Measurements from ENCODE around the gene VRK2. TPM values are rescaled to one million over a fixed set of nuclear protein-coding genes. Genes with fewer than 3 reads are reported as not detected.
"Not testable (repeated sequence)": the region's sequence is repeated elsewhere in the genome, so short reads cannot be mapped to it uniquely, and the experiment has no call there.

The VRK2 gene
- total RNA-seq, 1 experiment from 2014 or later: 27.6 TPM

GRCh38 chr2:58182527-58182926 is 135.9 kb downstream of the VRK2 start:
- Histone ChIP-seq H2AFZ (ENCODE audit: low read length) (no peak overlapping the region), H4K20me1 (ENCODE audit: low read length) (no peaks in the 10 kb centered on the region), H3K36me3 (ENCODE audit: low read depth, low read length) (peaks cover 6% of the 10 kb centered on the region; the same call in 1 of the 2 replicates), H3K9ac (ENCODE audit: low read length) (no peak overlapping the region), H3K27ac (ENCODE audit: low read length) (no peak overlapping the region), H3F3A (ENCODE audit: low read length, unreplicated experiment) (no peaks in the 10 kb centered on the region), H3K9me2 (replicated peaks; ENCODE audit: low read length) (no peaks in the 10 kb centered on the region), H3K79me2 (ENCODE audit: low read length) (no peaks in the 10 kb centered on the region), H3K4me1 (ENCODE audit: insufficient read depth, low read length) (0 out of 2 replicates have a peak, but pooled peaks cover 6% of the 10 kb centered on the region), H3K4me2 (ENCODE audit: low read length) (no peak overlapping the region), H3K27me3 (ENCODE audit: low read length) (no peaks in the 10 kb centered on the region), H3K4me3 (ENCODE audit: low read length) (no peak overlapping the region), H3K9me3 (ENCODE audit: low read length) (no peaks in the 10 kb centered on the region)
- ChIA-PET POLR2A (ENCODE audit: unreplicated experiment) (no interaction called here), CTCF (no interaction called here)
- BruUV-seq (replicated peaks): no TSS peak
- intact Hi-C loops (cut with micrococcal nuclease): no loop called here
- no peak for TF ChIP-seq EZH2phosphoT487 (IDR thresholded peaks at IDR 0.05; ENCODE audit: borderline replicate concordance, low read length)
- no peak for TF ChIP-seq EZH2 (IDR thresholded peaks at IDR 0.05; ENCODE audit: low read length, unreplicated experiment)
- no peak for TF ChIP-seq CTCF (conservative IDR thresholded peaks at IDR 0.05; ENCODE audit: low read depth, low read length)
- peak; percentile 15 for DNase-seq
- ATAC-seq: no peak

GRCh38 chr2:58186501-58186900 is 139.9 kb downstream of the VRK2 start:
- H2AFZ ChIP-seq (ENCODE audit: low read length): no peak overlapping the region
- POLR2A ChIA-PET (ENCODE audit: unreplicated experiment): no interaction called here
- BruUV-seq (replicated peaks): no TSS peak
- H3K9ac ChIP-seq (ENCODE audit: low read length): no peak overlapping the region
- no peak overlapping the region for H3K27ac ChIP-seq (ENCODE audit: low read length)
- H3K36me3 ChIP-seq (ENCODE audit: low read depth, low read length): peaks cover 11% of the 10 kb centered on the region
- DNase-seq: no peak
- TF ChIP-seq CTCF (conservative IDR thresholded peaks at IDR 0.05; ENCODE audit: low read depth, low read length) (no peak), EZH2 (IDR thresholded peaks at IDR 0.05; ENCODE audit: low read length, unreplicated experiment) (no peak), EZH2phosphoT487 (IDR thresholded peaks at IDR 0.05; ENCODE audit: borderline replicate concordance, low read length) (no peak)
- intact Hi-C loops (cut with micrococcal nuclease): no loop called here
- no peaks in the 10 kb centered on the region for H3K79me2 ChIP-seq (ENCODE audit: low read length)
- H3K9me3 ChIP-seq (ENCODE audit: low read length): no peaks in the 10 kb centered on the region
- H3K27me3 ChIP-seq (ENCODE audit: low read length): no peaks in the 10 kb centered on the region
- H3F3A ChIP-seq (ENCODE audit: low read length, unreplicated experiment): no peaks in the 10 kb centered on the region
- CTCF ChIA-PET: no interaction called here
- H3K4me1 ChIP-seq (ENCODE audit: insufficient read depth, low read length): 0 out of 2 replicates have a peak, but pooled peaks cover 6% of the 10 kb centered on the region
- no peak overlapping the region for H3K4me2 ChIP-seq (ENCODE audit: low read length)
- H3K9me2 ChIP-seq (replicated peaks; ENCODE audit: low read length): no peaks in the 10 kb centered on the region
- no peak for ATAC-seq
- no peak overlapping the region for H3K4me3 ChIP-seq (ENCODE audit: low read length)
- no peaks in the 10 kb centered on the region for H4K20me1 ChIP-seq (ENCODE audit: low read length)

- CTCF ChIA-PET, ATAC-seq: not testable (repeated sequence)
Measured at GRCh38 chr2:58187022-58187421, 140.4 kb downstream of the VRK2 start.

More at GRCh38 chr2:58187022-58187421, 140.4 kb downstream of the VRK2 start:
- BruUV-seq (replicated peaks); intact Hi-C loops (cut with micrococcal nuclease); H2AFZ ChIP-seq (ENCODE audit: low read length); H3K9me3 ChIP-seq (ENCODE audit: low read length); H3K9me2 ChIP-seq (replicated peaks; ENCODE audit: low read length); H3K27ac ChIP-seq (ENCODE audit: low read length); H3K4me3 ChIP-seq (ENCODE audit: low read length); H3K9ac ChIP-seq (ENCODE audit: low read length); H3K27me3 ChIP-seq (ENCODE audit: low read length); H3K4me2 ChIP-seq (ENCODE audit: low read length); H3F3A ChIP-seq (ENCODE audit: low read length, unreplicated experiment); DNase-seq; H3K79me2 ChIP-seq (ENCODE audit: low read length); H4K20me1 ChIP-seq (ENCODE audit: low read length); POLR2A ChIA-PET (ENCODE audit: unreplicated experiment); H3K4me1 ChIP-seq (ENCODE audit: insufficient read depth, low read length): not testable (repeated sequence)
- peaks cover 11% of the 10 kb centered on the region for H3K36me3 ChIP-seq (ENCODE audit: low read depth, low read length)
